Measurements from ENCODE around the gene MDH1. TPM values are rescaled to one million over a fixed set of nuclear protein-coding genes. Genes with fewer than 3 reads are reported as not detected.

The MDH1 gene
- total and polyA plus RNA-seq, 9 of the 15 experiments (the other 6 are each of a cell fraction or from before 2014, with no cell fraction given): 191 to 1,225 (median 284) TPM

GRCh38 chr2:63652652-63652985 is 63.9 kb downstream of the MDH1 start:
- WGBS (ENCODE audit: insufficient coverage, low coverage, missing lambda C conversion rate): 3% methylated on average over 2 of the region's 2 CpGs
- BruUV-seq (replicated peaks): no TSS peak
- no peak for FAIRE-seq
- Histone ChIP-seq H3K4me2 (ENCODE audit: insufficient read depth, low read length) (no peak overlapping the region), H3K4me3 (no peak overlapping the region), H4K20me1 (replicated peaks; ENCODE audit: control insufficient read depth, insufficient read depth, low read length) (no peaks in the 10 kb centered on the region; the same call in 1 of the 2 replicates), H3K27ac (ENCODE audit: extremely low read depth, low read depth, low read length) (no peak overlapping the region), H3K9me3 (replicated peaks; ENCODE audit: control insufficient read depth, insufficient read depth, low read depth, low read length) (no peaks in the 10 kb centered on the region), H3K36me3 (ENCODE audit: control insufficient read depth, insufficient read depth, low read length) (no peaks in the 10 kb centered on the region), H3K9me1 (ENCODE audit: control insufficient read depth, insufficient read depth, low read length) (no peaks in the 10 kb centered on the region), H3K4me1 (replicated peaks in 1 of 2; ENCODE audit: control insufficient read depth in 2 of 2, insufficient read depth in 2 of 2, low read length in 2 of 2) (no peaks in the 10 kb centered on the region), H3K9ac (ENCODE audit: insufficient read depth in 1 of 2, low read depth in 2 of 2, low read length in 2 of 2) (no peak overlapping the region), H2AFZ (ENCODE audit: low read depth, low read length) (no peak overlapping the region), H3K79me2 (ENCODE audit: control insufficient read depth, insufficient read depth, low read length) (no peaks in the 10 kb centered on the region), H3K27me3 (ENCODE audit: control insufficient read depth in 2 of 2, insufficient read depth in 2 of 2, low read length in 2 of 2) (peaks cover 6 to 13% of the 10 kb centered on the region in 2 experiments; a peak in 4 of 5 replicates)
- in situ Hi-C loops (cut with MboI): no loop called here
- intact Hi-C loops (cut with micrococcal nuclease): no loop called here
- ChIA-PET CTCF (ENCODE audit: low intra/inter-chr PET ratio) (no interaction called here), POLR2A (no interaction called here)
- no peak for DNase-seq (ENCODE audit: extremely low read depth in 1 of 4, low spot score in 3 of 4)
- no peak for ATAC-seq
- no peak for TF ChIP-seq CHAMP1 (IDR thresholded peaks at IDR 0.05)
- no peak for TF ChIP-seq ZHX1 (conservative IDR thresholded peaks at IDR 0.05; ENCODE audit: low read length)
- TF ChIP-seq WHSC1 (IDR thresholded peaks at IDR 0.05; ENCODE audit: low read length): no peak
- no peak for TF ChIP-seq TSC22D4 (tag; IDR thresholded peaks at IDR 0.05)
- no peak for TF ChIP-seq SMAD1 (IDR thresholded peaks at IDR 0.05; ENCODE audit: low read depth, low read length, partially characterized antibody)
- TF ChIP-seq ZKSCAN3 (CRISPR knock-in tag; IDR thresholded peaks at IDR 0.05): no peak
- no peak for TF ChIP-seq ILK (tag; IDR thresholded peaks at IDR 0.05; ENCODE audit: borderline replicate concordance, low read depth)
- TF ChIP-seq BCOR (IDR thresholded peaks at IDR 0.05): no peak
- TF ChIP-seq SIRT6 (IDR thresholded peaks at IDR 0.05; ENCODE audit: low read depth, low read length): no peak
- no peak for TF ChIP-seq SIN3B (IDR thresholded peaks at IDR 0.05; ENCODE audit: low read depth)
- no peak for TF ChIP-seq SNAPC5 (CRISPR knock-in tag; IDR thresholded peaks at IDR 0.05)
- TF ChIP-seq PKNOX1 (IDR thresholded peaks at IDR 0.05): no peak
- no peak for TF ChIP-seq MIER1 (IDR thresholded peaks at IDR 0.05; ENCODE audit: low read depth)
- TF ChIP-seq HES1 (IDR thresholded peaks at IDR 0.05; ENCODE audit: low read depth): no peak
- TF ChIP-seq HINFP (tag; conservative IDR thresholded peaks at IDR 0.05; ENCODE audit: low read depth): no peak
- TF ChIP-seq ZNF583 (CRISPR knock-in tag; IDR thresholded peaks at IDR 0.05): no peak
- no peak for TF ChIP-seq PHB (CRISPR knock-in tag; IDR thresholded peaks at IDR 0.05)

All from K562 (cell line).